Endothelial cell of umbilical vein (primary cell): ENCODE results near the gene KCTD21.

Source experiments
- EZH2 ChIP-seq: IDR thresholded peaks from 2 replicates; pipeline ENCODE4 v1.6.1; 2012; ENCODE audit warnings: borderline replicate concordance, low read depth, mild to moderate bottlenecking, moderate library complexity, low read length, inconsistent platforms; ENCODE audit not compliant: severe bottlenecking
- FOS ChIP-seq: IDR thresholded peaks from 2 replicates; pipeline ENCODE4 v1.6.1; 2011; ENCODE audit warnings: mild to moderate bottlenecking, low read length, moderate library complexity, borderline replicate concordance; ENCODE audit not compliant: insufficient read depth
- GATA2 ChIP-seq: IDR thresholded peaks from 2 replicates; pipeline ENCODE4 v1.7.0; 2011; ENCODE audit warnings: low read depth, mild to moderate bottlenecking, moderate library complexity, mixed read lengths, low read length; ENCODE audit not compliant: insufficient read length, insufficient read depth
- JUN ChIP-seq: IDR thresholded peaks from 2 replicates; pipeline ENCODE4 v1.6.1; 2011; ENCODE audit warnings: borderline replicate concordance, low read depth; ENCODE audit not compliant: insufficient read length, insufficient read depth
- MYC ChIP-seq: IDR thresholded peaks from one replicate; pipeline ENCODE4 v1.6.1; 2011; ENCODE audit warnings: mild to moderate bottlenecking, low read depth, low read length
- POLR2A ChIP-seq: IDR thresholded peaks from 2 replicates; pipeline ENCODE4 v1.6.1; 2012; ENCODE audit warnings: low read depth, mild to moderate bottlenecking, control low read depth, low read length
- POLR2AphosphoS5 ChIP-seq: IDR thresholded peaks from 2 replicates; pipeline ENCODE4 v1.6.1; 2012; ENCODE audit warnings: low read depth, mild to moderate bottlenecking, control low read depth, low read length, moderate library complexity; ENCODE audit not compliant: insufficient read depth
- TF ChIP-seq, protein P1 (sequence below), 2 donors: IDR thresholded peaks; 1 replicate in 1 of 2; 2 replicates in 1 of 2; pipeline ENCODE4 v1.5.1; 2011; ENCODE audit warnings: low read length in 2 of 2, mild to moderate bottlenecking in 2 of 2, moderate library complexity in 2 of 2, control low read depth in 1 of 2, inconsistent platforms in 1 of 2, low read depth in 1 of 2; ENCODE audit not compliant: insufficient read depth in 1 of 2; ENCODE audit errors: extremely low read depth in 1 of 2
- TF ChIP-seq, protein P2 (sequence below): IDR thresholded peaks from 2 replicates; pipeline ENCODE4 v1.6.1; 2011; ENCODE audit not compliant: insufficient read depth, insufficient read length

DNA sequence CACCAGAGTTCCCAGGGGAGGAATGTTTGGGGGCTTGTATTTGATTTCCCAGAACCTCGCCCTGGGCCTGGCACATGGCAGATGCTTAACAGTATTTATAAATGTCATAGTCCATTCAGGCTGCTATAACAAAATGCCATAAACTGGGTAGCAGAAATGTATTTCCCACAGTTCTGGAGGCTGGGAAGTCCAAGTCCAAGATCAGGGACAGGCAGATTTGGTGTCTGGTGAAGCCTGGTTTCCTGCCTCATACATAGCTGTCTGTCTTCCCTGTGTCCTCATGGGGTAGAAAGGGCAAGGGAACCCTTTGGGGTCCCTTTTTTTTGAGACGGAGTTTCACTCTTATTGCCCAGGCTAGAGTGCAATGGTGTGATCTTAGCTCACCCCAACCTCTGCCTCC, 24.0 kb downstream of the KCTD21 start:
- no peak for TF ChIP-seq POLR2A
- TF ChIP-seq, protein P1, sequence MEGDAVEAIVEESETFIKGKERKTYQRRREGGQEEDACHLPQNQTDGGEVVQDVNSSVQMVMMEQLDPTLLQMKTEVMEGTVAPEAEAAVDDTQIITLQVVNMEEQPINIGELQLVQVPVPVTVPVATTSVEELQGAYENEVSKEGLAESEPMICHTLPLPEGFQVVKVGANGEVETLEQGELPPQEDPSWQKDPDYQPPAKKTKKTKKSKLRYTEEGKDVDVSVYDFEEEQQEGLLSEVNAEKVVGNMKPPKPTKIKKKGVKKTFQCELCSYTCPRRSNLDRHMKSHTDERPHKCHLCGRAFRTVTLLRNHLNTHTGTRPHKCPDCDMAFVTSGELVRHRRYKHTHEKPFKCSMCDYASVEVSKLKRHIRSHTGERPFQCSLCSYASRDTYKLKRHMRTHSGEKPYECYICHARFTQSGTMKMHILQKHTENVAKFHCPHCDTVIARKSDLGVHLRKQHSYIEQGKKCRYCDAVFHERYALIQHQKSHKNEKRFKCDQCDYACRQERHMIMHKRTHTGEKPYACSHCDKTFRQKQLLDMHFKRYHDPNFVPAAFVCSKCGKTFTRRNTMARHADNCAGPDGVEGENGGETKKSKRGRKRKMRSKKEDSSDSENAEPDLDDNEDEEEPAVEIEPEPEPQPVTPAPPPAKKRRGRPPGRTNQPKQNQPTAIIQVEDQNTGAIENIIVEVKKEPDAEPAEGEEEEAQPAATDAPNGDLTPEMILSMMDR (IDR thresholded peaks at IDR 0.05; ENCODE audit: extremely low read depth in 1 of 2, insufficient read depth in 1 of 2, low read depth in 1 of 2, low read length in 2 of 2) = no peak
- no peak for TF ChIP-seq FOS
- TF ChIP-seq POLR2AphosphoS5 = no peak
- TF ChIP-seq JUN = no peak
- TF ChIP-seq MYC = no peak
- TF ChIP-seq, protein P2, sequence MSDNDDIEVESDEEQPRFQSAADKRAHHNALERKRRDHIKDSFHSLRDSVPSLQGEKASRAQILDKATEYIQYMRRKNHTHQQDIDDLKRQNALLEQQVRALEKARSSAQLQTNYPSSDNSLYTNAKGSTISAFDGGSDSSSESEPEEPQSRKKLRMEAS = no peak
- TF ChIP-seq EZH2 = no peak
- no peak for TF ChIP-seq GATA2
